ENCODE data around the gene FAM221A.
"Not testable (repeated sequence)": the region's sequence is repeated elsewhere in the genome, so short reads cannot be mapped to it uniquely, and the experiment has no call there.

Gene FAM221A

GRCh38 chr7:23679898-23680413 lies at the start of gene FAM221A:
Gene FAM221A, plus strand, starts transcription at chr7:23680199. Its CDS starts 20 bp downstream, at chr7:23680219.
- DNase-seq: peak; percentile 91

GRCh38 chr7:23633417-23633816 lies 46.6 kb upstream of the FAM221A start:
- no peak for DNase-seq

GRCh38 chr7:23645822-23646221 lies 34.2 kb upstream of the FAM221A start:
- no peak for DNase-seq

GRCh38 chr7:23653942-23654341 lies 26.1 kb upstream of the FAM221A start:
- no peak for DNase-seq

GRCh38 chr7:23654508-23654907 lies 25.5 kb upstream of the FAM221A start:
- DNase-seq: peak; percentile 3

GRCh38 chr7:23655433-23655832 lies 24.6 kb upstream of the FAM221A start:
- no peak for DNase-seq

- no peak for DNase-seq
Measured at GRCh38 chr7:23658831-23659427, 21.1 kb upstream of the FAM221A start.

- DNase-seq: no peak
Measured at GRCh38 chr7:23661385-23661784, 18.6 kb upstream of the FAM221A start.

- no peak for DNase-seq
Measured at GRCh38 chr7:23662124-23662983, 17.6 kb upstream of the FAM221A start.

- no peak for DNase-seq
Measured at GRCh38 chr7:23662984-23663313, 17.1 kb upstream of the FAM221A start.

GRCh38 chr7:23664122-23664521 lies 15.9 kb upstream of the FAM221A start:
- DNase-seq: no peak

GRCh38 chr7:23672033-23672432 lies 8.0 kb upstream of the FAM221A start:
- no peak for DNase-seq

GRCh38 chr7:23680414-23681405 lies 711 bp downstream of the FAM221A start:
- peak; percentile 47 for DNase-seq

GRCh38 chr7:23684041-23684440 lies 4.0 kb downstream of the FAM221A start:
- DNase-seq: not testable (repeated sequence)

- DNase-seq: no peak
Measured at GRCh38 chr7:23685731-23686130, 5.7 kb downstream of the FAM221A start.

- DNase-seq: no peak
Measured at GRCh38 chr7:23687011-23687410, 7.0 kb downstream of the FAM221A start.

- no peak for DNase-seq
Measured at GRCh38 chr7:23689165-23689564, 9.2 kb downstream of the FAM221A start.

- no peak for DNase-seq
Measured at GRCh38 chr7:23691320-23691719, 11.3 kb downstream of the FAM221A start.

- no peak for DNase-seq
Measured at GRCh38 chr7:23693224-23693623, 13.2 kb downstream of the FAM221A start.

GRCh38 chr7:23696916-23697441 lies 17.0 kb downstream of the FAM221A start:
- peak; percentile 65 for DNase-seq

GRCh38 chr7:23698822-23699221 lies 18.8 kb downstream of the FAM221A start:
- DNase-seq: no peak

- no peak for DNase-seq
Measured at GRCh38 chr7:23700046-23700445, 20.0 kb downstream of the FAM221A start.
